Activated T-helper 1 cell treated with Interleukin-2 at 50 U/mL for 16 hours (primary cell): ENCODE measurements around the gene ATP6V1B1.

Experiments
- DNase-seq: peaks from one replicate; pipeline ENCODE4 v3.0.0-alpha.2; 2020; ENCODE audit warnings: low read depth

Gene ATP6V1B1

GRCh38 chr2:70901227-70902066 lies 34.3 kb upstream of the ATP6V1B1 start:
- no peak for DNase-seq

GRCh38 chr2:70902067-70902442 lies 33.6 kb upstream of the ATP6V1B1 start:
- DNase-seq = no peak

- no peak for DNase-seq
Measured at GRCh38 chr2:70902579-70902978, 33.1 kb upstream of the ATP6V1B1 start.

- DNase-seq = no peak
Measured at GRCh38 chr2:70903171-70903570, 32.5 kb upstream of the ATP6V1B1 start.

GRCh38 chr2:70903641-70904340 lies 31.9 kb upstream of the ATP6V1B1 start:
- no peak for DNase-seq

- DNase-seq = no peak
Measured at GRCh38 chr2:70904371-70905216, 31.1 kb upstream of the ATP6V1B1 start.

GRCh38 chr2:70905443-70906421 lies 30.0 kb upstream of the ATP6V1B1 start:
- no peak for DNase-seq

GRCh38 chr2:70906439-70907005 lies 29.2 kb upstream of the ATP6V1B1 start:
- no peak for DNase-seq

- DNase-seq = no peak
Measured at GRCh38 chr2:70907130-70908057, 28.3 kb upstream of the ATP6V1B1 start.

GRCh38 chr2:70916291-70916690 lies 19.4 kb upstream of the ATP6V1B1 start:
- no peak for DNase-seq

GRCh38 chr2:70918016-70918415 lies 17.7 kb upstream of the ATP6V1B1 start:
- no peak for DNase-seq

- peak; percentile 37 for DNase-seq
Measured at GRCh38 chr2:70919672-70920366, 15.9 kb upstream of the ATP6V1B1 start.

- DNase-seq = no peak
Measured at GRCh38 chr2:70920367-70920715, 15.4 kb upstream of the ATP6V1B1 start.

GRCh38 chr2:70921031-70921430 lies 14.7 kb upstream of the ATP6V1B1 start:
- DNase-seq = no peak

- no peak for DNase-seq
Measured at GRCh38 chr2:70921839-70922234, 13.9 kb upstream of the ATP6V1B1 start.

GRCh38 chr2:70922235-70923234 lies 13.2 kb upstream of the ATP6V1B1 start:
- no peak for DNase-seq

- DNase-seq = no peak
Measured at GRCh38 chr2:70923378-70924015, 12.2 kb upstream of the ATP6V1B1 start.

GRCh38 chr2:70926042-70926441 lies 9.7 kb upstream of the ATP6V1B1 start:
- no peak for DNase-seq
